HG02870 (cell line): ENCODE results near the gene ZNF571.

Source experiments
- ATAC-seq: cut with Tn5 transposase; IDR thresholded peaks from one replicate; pipeline ENCODE4 v1.9.1; 2021; ENCODE audit warnings: mild to moderate bottlenecking, moderate library complexity; ENCODE audit not compliant: unreplicated experiment

Gene ZNF571

DNA sequence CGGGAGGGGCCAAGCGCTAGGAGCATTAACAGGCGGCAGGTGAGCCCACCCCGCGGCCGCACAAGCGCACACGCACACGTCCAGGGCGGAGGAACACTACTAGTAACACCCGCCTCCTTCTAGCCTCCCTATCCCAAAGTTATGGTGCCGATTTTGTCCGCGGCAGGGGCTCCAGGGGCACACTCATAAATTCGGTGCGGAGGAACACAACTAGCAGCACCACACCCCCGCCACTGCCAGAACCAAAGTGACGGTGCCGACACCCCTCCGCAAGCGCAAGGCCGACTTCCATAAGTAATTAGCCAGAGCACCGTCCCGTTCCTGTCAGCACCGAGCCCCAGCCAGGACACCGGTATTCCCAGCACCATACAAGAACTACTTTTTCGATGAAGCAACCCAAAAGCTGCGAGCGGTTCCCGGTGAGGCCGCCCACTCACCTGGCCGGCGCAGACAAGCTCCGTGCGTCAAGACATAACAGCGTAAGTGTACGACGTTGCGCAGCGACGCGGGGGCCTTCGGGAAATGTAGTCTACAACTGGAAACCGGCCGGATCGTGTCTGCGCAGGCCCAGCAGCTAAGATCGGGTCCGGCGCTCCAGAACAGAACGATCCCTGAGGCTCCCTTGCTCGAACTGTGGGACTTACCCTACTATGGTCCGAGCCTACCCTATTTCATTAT lies at the start of gene ZNF571, which contains the start of gene ZNF540:
Gene ZNF571 (minus strand): TSS at position 489 of the 678 bp plus-strand sequence. CDS start 8,116 bp downstream, outside the sequence.
Gene ZNF540 (plus strand): TSS at position 573 of the 678 bp plus-strand sequence. CDS start 3,572 bp downstream, outside the sequence.
- peak; percentile 93 for ATAC-seq

- no peak for ATAC-seq
Observed at GRCh38 chr19:37635076-37636056, 40.8 kb upstream of the ZNF571 start.

- peak; percentile 32 for ATAC-seq
Observed at GRCh38 chr19:37594982-37595382, 390 bp upstream of the ZNF571 start.

GRCh38 chr19:37593996-37594303 lies 642 bp downstream of the ZNF571 start:
- no peak for ATAC-seq

DNA sequence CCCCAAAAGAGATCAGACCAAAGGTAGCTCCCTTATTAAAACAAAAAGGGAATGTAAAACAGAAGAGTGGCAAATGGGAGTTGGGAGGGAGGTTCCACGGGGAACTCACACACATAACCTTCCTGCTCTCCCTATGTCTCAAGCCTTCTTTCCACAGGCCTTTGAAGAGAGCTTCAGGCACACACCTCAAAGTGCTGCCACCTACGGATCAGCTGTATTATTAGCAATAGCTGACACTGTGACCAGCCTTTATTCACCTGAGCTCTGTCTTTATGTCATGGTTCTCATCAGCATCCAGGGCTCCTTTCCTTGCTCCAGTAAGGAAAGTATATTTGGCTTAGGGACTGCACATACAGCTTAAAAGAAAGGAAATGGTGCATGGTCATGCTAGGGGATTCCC lies 11.3 kb downstream of the ZNF571 start:
- ATAC-seq: no peak

- ATAC-seq: no peak
Observed at GRCh38 chr19:37572203-37572602, 22.4 kb downstream of the ZNF571 start.

DNA sequence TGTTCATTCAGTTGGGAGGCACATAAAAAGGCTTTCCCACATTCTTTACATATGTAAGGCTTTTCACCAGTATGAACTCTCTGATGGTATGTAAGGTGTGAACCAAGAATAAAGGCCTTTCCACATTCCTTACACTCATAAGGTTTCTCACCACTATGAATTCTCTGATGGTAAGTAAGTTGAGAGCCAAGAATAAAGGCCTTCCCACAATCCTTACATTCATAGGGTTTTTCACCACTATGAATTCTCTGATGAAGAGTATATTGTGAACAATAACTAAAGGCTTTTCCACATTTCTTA lies 29.3 kb downstream of the ZNF571 start:
- ATAC-seq: no peak

- ATAC-seq: no peak
Observed at GRCh38 chr19:37564624-37565369, 29.8 kb downstream of the ZNF571 start.

DNA sequence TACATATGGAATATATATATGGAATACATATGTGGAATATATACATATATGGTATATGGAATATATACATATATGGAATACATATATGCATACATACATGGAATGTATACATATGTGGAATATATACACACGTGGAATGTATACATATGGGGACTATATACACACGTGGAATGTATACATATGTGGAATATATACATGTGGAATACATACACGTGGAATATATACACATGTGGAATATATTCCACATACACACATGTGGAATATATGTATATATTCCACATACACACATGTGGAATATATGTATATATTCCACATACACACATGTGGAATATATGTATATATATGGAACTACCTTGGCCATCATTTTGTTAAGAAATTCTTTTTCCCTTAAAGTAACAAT lies 31.1 kb downstream of the ZNF571 start:
- no peak for ATAC-seq

DNA sequence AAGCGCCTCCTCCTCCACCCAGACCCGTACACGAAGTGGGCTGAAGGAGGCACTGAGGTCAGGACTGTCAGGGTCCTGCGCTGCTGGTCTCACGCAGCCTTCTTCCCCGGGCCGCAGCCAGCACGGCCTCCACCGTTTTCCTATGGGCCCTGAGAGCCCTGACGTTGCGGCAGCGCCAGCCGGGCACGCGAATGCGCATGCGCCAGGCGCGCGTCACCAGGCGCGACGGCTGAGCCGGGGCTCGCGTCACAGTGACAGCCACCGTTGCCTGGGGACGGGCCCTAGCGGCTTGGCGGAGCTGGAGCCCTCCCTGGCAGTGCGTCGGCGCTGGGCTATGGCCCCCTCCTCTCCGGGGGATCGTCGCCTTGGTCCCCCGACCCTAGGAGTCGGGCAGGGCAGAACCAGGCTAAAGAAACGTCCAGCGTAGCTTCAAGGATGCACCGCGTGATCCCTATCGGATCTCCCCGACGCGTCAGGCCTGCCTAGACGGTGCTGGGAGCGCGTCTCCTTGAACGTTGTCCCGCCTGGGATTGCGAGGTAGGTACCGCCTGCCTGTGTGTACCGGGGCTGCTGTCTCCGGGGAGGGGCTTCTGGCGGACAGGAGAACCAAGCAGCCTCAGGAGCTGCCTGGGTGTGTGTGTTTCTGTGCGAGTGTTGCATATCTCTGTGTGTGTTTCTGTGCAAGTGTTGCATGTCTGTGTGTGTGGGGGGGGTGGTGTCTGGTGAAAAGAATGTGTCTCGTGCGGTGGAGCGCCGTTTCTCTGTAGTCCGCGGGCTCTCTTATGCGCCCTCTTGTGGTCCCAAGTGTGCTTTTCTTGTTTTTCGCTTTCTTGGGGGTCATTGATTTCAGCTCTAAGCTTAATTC lies 43.2 kb downstream of the ZNF571 start:
- ATAC-seq: no peak

DNA sequence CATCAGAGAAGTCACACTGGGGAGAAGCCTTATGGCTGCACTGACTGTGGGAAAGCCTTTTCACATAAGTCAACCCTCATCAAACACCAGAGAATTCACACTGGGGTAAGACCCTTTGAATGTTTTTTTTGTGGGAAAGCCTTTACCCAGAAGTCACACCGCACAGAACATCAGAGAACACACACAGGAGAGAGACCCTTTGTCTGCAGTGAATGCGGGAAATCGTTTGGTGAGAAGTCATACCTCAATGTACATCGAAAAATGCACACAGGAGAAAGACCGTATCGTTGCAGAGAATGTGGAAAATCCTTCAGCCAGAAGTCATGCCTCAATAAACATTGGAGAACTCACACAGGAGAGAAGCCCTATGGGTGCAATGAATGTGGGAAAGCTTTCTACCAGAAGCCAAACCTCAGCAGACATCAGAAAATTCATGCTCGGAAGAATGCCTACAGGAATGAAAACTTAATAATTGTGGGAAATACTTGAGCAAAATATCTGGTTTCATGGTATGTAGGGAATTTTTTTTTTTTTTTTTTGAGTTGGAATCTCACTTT lies 57.1 kb downstream of the ZNF571 start:
- ATAC-seq: no peak

- ATAC-seq: no peak
Observed at GRCh38 chr19:37519890-37520289, 74.7 kb downstream of the ZNF571 start.
